Thymus (tissue), 11 donors: Measurements from ENCODE around the gene C6orf89. TPM values are rescaled to one million over a fixed set of nuclear protein-coding genes. Genes with fewer than 3 reads are reported as not detected.

Source experiments
- DNase-seq, 9 donors: peaks; one replicate each; pipeline ENCODE4 v3.0.0-alpha.2; 2013; ENCODE audit warnings: low spot score in 9 of 9, low read depth in 6 of 9, missing footprints in 1 of 9
- H3K27ac ChIP-seq, 2 donors: one replicate each; pipeline ENCODE4 v1.5.1; 2013; ENCODE audit warnings: control low read depth in 1 of 2, low read depth in 1 of 2, low read length in 1 of 2, mild to moderate bottlenecking in 1 of 2, moderate library complexity in 1 of 2
- H3K27me3 ChIP-seq, 2 donors: one replicate each; pipeline ENCODE4 v1.5.1; 2013; ENCODE audit warnings: low read length in 1 of 2; ENCODE audit not compliant: control insufficient read depth in 2 of 2, insufficient read depth in 1 of 2
- H3K36me3 ChIP-seq, 2 donors: one replicate each; pipeline ENCODE4 v1.5.1; 2013; ENCODE audit warnings: low read length in 1 of 2, mild to moderate bottlenecking in 1 of 2, moderate library complexity in 1 of 2; ENCODE audit not compliant: control insufficient read depth in 2 of 2, insufficient read depth in 2 of 2
- H3K4me1 ChIP-seq, 2 donors: one replicate each; pipeline ENCODE4 v1.5.1; 2013; ENCODE audit warnings: low read length in 2 of 2; ENCODE audit not compliant: control insufficient read depth in 2 of 2, insufficient read depth in 2 of 2
- H3K4me3 ChIP-seq, 2 donors: one replicate each; pipeline ENCODE4 v1.5.1; 2013; ENCODE audit warnings: low read length in 2 of 2, control low read depth in 1 of 2, mild to moderate bottlenecking in 1 of 2
- H3K9me3 ChIP-seq, 2 donors: one replicate each; pipeline ENCODE4 v1.5.1; 2013; ENCODE audit warnings: low read length in 1 of 2, mild to moderate bottlenecking in 1 of 2; ENCODE audit not compliant: control insufficient read depth in 2 of 2, insufficient read depth in 1 of 2
- WGBS: extraction: QIAGEN DNeasy Blood & Tissue Kit; methylation state at CpG from one replicate; pipeline ENCODE4 v1.1.7; 2013; 5-methylcytosine and 5-hydroxymethylcytosine counted together
- polyA plus RNA-seq: library from polyadenylated mRNA; stranded (reverse); fragments of 200-250 nt; gene quantifications from one replicate; pipeline ENCODE4 v1.2.3, GENCODE V29; 2013
- total RNA-seq: library from RNA; stranded (reverse); fragments of 120-200 nt; gene quantifications from one replicate; pipeline ENCODE4 v1.2.4, GENCODE V29; 2013
- donor health status: healthy.

C6orf89 gene
- total and polyA plus RNA-seq, 2 donors, result 19.5 to 20.5 TPM

- peaks cover 2 to 4% of the 10 kb centered on the region in 2 donors for H3K9me3 ChIP-seq
- WGBS, result 88% methylated on average over 9 of the region's 9 CpGs
- H3K27me3 ChIP-seq, result peaks cover 0 to 8% of the 10 kb centered on the region in 2 donors
- peaks cover 7 to 25% of the 10 kb centered on the region in 2 donors for H3K36me3 ChIP-seq
- no peak overlapping the region for H3K4me3 ChIP-seq
- H3K27ac ChIP-seq, result no peak overlapping the region
- peaks cover 0 to 18% of the 10 kb centered on the region in 2 donors for H3K4me1 ChIP-seq
- no peak for DNase-seq
Observed at GRCh38 chr6:36850021-36850420, 35.7 kb upstream of the C6orf89 start.

GRCh38 chr6:36851149-36851614 lies 34.6 kb upstream of the C6orf89 start:
- WGBS, result 63% methylated on average over 3 of the region's 3 CpGs
- Histone ChIP-seq H3K4me1 (peaks cover 0 to 18% of the 10 kb centered on the region in 2 donors), H3K9me3 (peaks cover 2 to 4% of the 10 kb centered on the region in 2 donors), H3K36me3 (peaks cover 17 to 37% of the 10 kb centered on the region in 2 donors), H3K4me3 (no peak overlapping the region), H3K27ac (no peak overlapping the region), H3K27me3 (peaks cover 0 to 6% of the 10 kb centered on the region in 2 donors)
- DNase-seq, result peak in 5 of 9 donors; percentile 46 to 82 (median 63)

GRCh38 chr6:36851626-36852025 lies 34.1 kb upstream of the C6orf89 start:
- peaks cover 2 to 4% of the 10 kb centered on the region in 2 donors for H3K9me3 ChIP-seq
- H3K4me3 ChIP-seq, result no peak overlapping the region
- no peak for DNase-seq
- H3K4me1 ChIP-seq, result peaks cover 0 to 18% of the 10 kb centered on the region in 2 donors
- WGBS, result 71% methylated on average over 4 of the region's 4 CpGs
- no peak overlapping the region for H3K27ac ChIP-seq
- peaks cover 0 to 6% of the 10 kb centered on the region in 2 donors for H3K27me3 ChIP-seq
- peaks cover 17 to 41% of the 10 kb centered on the region in 2 donors for H3K36me3 ChIP-seq

- Histone ChIP-seq H3K4me1 (peaks cover 0 to 18% of the 10 kb centered on the region in 2 donors), H3K36me3 (peaks cover 19 to 51% of the 10 kb centered on the region in 2 donors), H3K27ac (no peak overlapping the region), H3K4me3 (no peak overlapping the region), H3K9me3 (peaks cover 2 to 4% of the 10 kb centered on the region in 2 donors), H3K27me3 (peaks cover 0 to 6% of the 10 kb centered on the region in 2 donors)
- WGBS, result 92% methylated on average over 4 of the region's 4 CpGs
- no peak for DNase-seq
Observed at GRCh38 chr6:36852481-36853147, 33.1 kb upstream of the C6orf89 start.

- Histone ChIP-seq H3K27me3 (peaks cover 0 to 6% of the 10 kb centered on the region in 2 donors), H3K4me1 (peaks cover 0 to 16% of the 10 kb centered on the region in 2 donors), H3K4me3 (no peak overlapping the region), H3K36me3 (peaks cover 21 to 56% of the 10 kb centered on the region in 2 donors), H3K27ac (no peak overlapping the region), H3K9me3 (peaks cover 2 to 4% of the 10 kb centered on the region in 2 donors)
- WGBS, result 95% methylated on average over 5 of the region's 5 CpGs
- DNase-seq, result no peak
Observed at GRCh38 chr6:36853325-36853724, 32.4 kb upstream of the C6orf89 start.

GRCh38 chr6:36855750-36856149 lies 30.0 kb upstream of the C6orf89 start:
- DNase-seq, result no peak
- 98% methylated on average over 10 of the region's 10 CpGs for WGBS
- Histone ChIP-seq H3K27ac (no peak overlapping the region), H3K4me1 (peaks cover 0 to 3% of the 10 kb centered on the region in 2 donors), H3K4me3 (no peak overlapping the region), H3K27me3 (no peaks in the 10 kb centered on the region), H3K9me3 (peaks cover 2 to 4% of the 10 kb centered on the region in 2 donors), H3K36me3 (peaks cover 21 to 66% of the 10 kb centered on the region in 2 donors)

GRCh38 chr6:36856277-36856676 lies 29.5 kb upstream of the C6orf89 start:
- H3K4me3 ChIP-seq, result no peak overlapping the region
- WGBS, result 98% methylated on average over 8 of the region's 8 CpGs
- no peak for DNase-seq
- H3K27me3 ChIP-seq, result no peaks in the 10 kb centered on the region
- H3K9me3 ChIP-seq, result no peaks in the 10 kb centered on the region
- peaks cover 21 to 70% of the 10 kb centered on the region in 2 donors for H3K36me3 ChIP-seq
- peaks cover 0 to 3% of the 10 kb centered on the region in 2 donors for H3K4me1 ChIP-seq
- H3K27ac ChIP-seq, result no peak overlapping the region

GRCh38 chr6:36857325-36857724 lies 28.4 kb upstream of the C6orf89 start:
- Histone ChIP-seq H3K9me3 (no peaks in the 10 kb centered on the region), H3K4me3 (no peak overlapping the region), H3K27ac (no peak overlapping the region), H3K27me3 (no peaks in the 10 kb centered on the region), H3K36me3 (peaks cover 27 to 75% of the 10 kb centered on the region in 2 donors), H3K4me1 (peaks cover 0 to 3% of the 10 kb centered on the region in 2 donors)
- 97% methylated on average over 4 of the region's 4 CpGs for WGBS
- DNase-seq, result no peak

GRCh38 chr6:36858407-36858981 lies 27.3 kb upstream of the C6orf89 start:
- Histone ChIP-seq H3K4me1 (no peaks in the 10 kb centered on the region), H3K27me3 (no peaks in the 10 kb centered on the region), H3K4me3 (no peak overlapping the region), H3K36me3 (peaks cover 26 to 75% of the 10 kb centered on the region in 2 donors), H3K27ac (no peak overlapping the region), H3K9me3 (no peaks in the 10 kb centered on the region)
- WGBS, result 96% methylated on average over 6 of the region's 6 CpGs
- DNase-seq, result no peak
